ENCODE data around the gene LPCAT1. TPM values are rescaled to one million over a fixed set of nuclear protein-coding genes. Genes with fewer than 3 reads are reported as not detected.

LPCAT1 gene
- total and polyA plus RNA-seq, 2 experiments from 2014 or later: 78.0 to 255 TPM

- Histone ChIP-seq H3K4me2 (no peak overlapping the region), H2AFZ (no peak overlapping the region), H3K4me1 (ENCODE audit: insufficient read depth) (no peaks in the 10 kb centered on the region), H3K79me2 (replicated peaks; ENCODE audit: insufficient read depth) (no peaks in the 10 kb centered on the region), H3K27ac (ENCODE audit: low read depth) (no peak overlapping the region), H3K4me3 (no peak overlapping the region), H3K9me2 (ENCODE audit: insufficient read depth) (peaks cover 8% of the 10 kb centered on the region), H3F3A (replicated peaks; ENCODE audit: low read depth) (no peaks in the 10 kb centered on the region), H3K27me3 (ENCODE audit: insufficient read depth) (no peaks in the 10 kb centered on the region), H3K36me3 (ENCODE audit: insufficient read depth) (no peaks in the 10 kb centered on the region), H4K20me1 (replicated peaks; ENCODE audit: insufficient read depth) (no peaks in the 10 kb centered on the region)
- ATAC-seq: no peak
- Mint-ChIP-seq H3K9me3 (peaks cover 26% of the 10 kb centered on the region), H3K4me3 (no peak overlapping the region), H3K4me1 (no peaks in the 10 kb centered on the region; the same call in 2 of the 3 replicates), H3K36me3 (ENCODE audit: low read depth) (peaks cover 7% of the 10 kb centered on the region; the same call in 2 of the 3 replicates), H3K27ac (no peak overlapping the region), H3K27me3 (ENCODE audit: insufficient read depth, low read depth, poor library complexity) (peaks cover 13% of the 10 kb centered on the region)
- no peak for TF ChIP-seq STAT1 (IDR thresholded peaks at IDR 0.05; ENCODE audit: unreplicated experiment)
- TF ChIP-seq EZH2 (IDR thresholded peaks at IDR 0.05; ENCODE audit: low read depth, unreplicated experiment): no peak
- TF ChIP-seq REST (IDR thresholded peaks at IDR 0.05; ENCODE audit: unreplicated experiment): no peak
- TF ChIP-seq ZNF331 (CRISPR knock-in tag; IDR thresholded peaks at IDR 0.05; ENCODE audit: low read depth): no peak
- no peak for TF ChIP-seq CREB1 (CRISPR knock-in tag; IDR thresholded peaks at IDR 0.05; ENCODE audit: low read depth)
- TF ChIP-seq NANOG (IDR thresholded peaks at IDR 0.05; ENCODE audit: borderline replicate concordance): no peak
- no peak for TF ChIP-seq CTCF (conservative IDR thresholded peaks at IDR 0.05; ENCODE audit: low read depth in 2 of 2)
- TF ChIP-seq POLR2AphosphoS5 (IDR thresholded peaks at IDR 0.05; ENCODE audit: low read depth): no peak
- no peak for TF ChIP-seq ZNF462 (CRISPR knock-in tag; IDR thresholded peaks at IDR 0.05)
- no peak for TF ChIP-seq ETS1 (IDR thresholded peaks at IDR 0.05)
- TF ChIP-seq EZH2phosphoT487 (IDR thresholded peaks at IDR 0.05; ENCODE audit: unreplicated experiment): no peak
- TF ChIP-seq JUNB (IDR thresholded peaks at IDR 0.05; ENCODE audit: unreplicated experiment): no peak
- TF ChIP-seq ZNF114 (CRISPR knock-in tag; IDR thresholded peaks at IDR 0.05): no peak
- DNase-seq (ENCODE audit: low spot score): no peak
These were observed 87.7 kb downstream of the LPCAT1 start for GRCh38 chr5:1436036-1436435.

All from GM23338 (cell line).